ENCODE data around the gene FCHSD2. TPM values are rescaled to one million over a fixed set of nuclear protein-coding genes. Genes with fewer than 3 reads are reported as not detected.

Gene FCHSD2
- total and polyA plus RNA-seq, 2 of the 13 experiments (the other 11 are each of a cell fraction or from before 2014, with no cell fraction given): 20.5 to 24.8 TPM

- in situ Hi-C loops (cut with HindIII; ENCODE audit: extremely low pct_ligation_motif_present, low pct_unique_long_range_greater_than_20kb): no loop called here
- POLR2A ChIA-PET: no interaction called here
- Histone ChIP-seq H2AFZ (ENCODE audit: low read length) (no peak overlapping the region), H4K20me1 (ENCODE audit: insufficient read depth, low read length) (no peaks in the 10 kb centered on the region), H3K4me3 (replicated peaks in 1 of 3; ENCODE audit: insufficient read depth in 1 of 3, low read depth in 2 of 3, low read length in 3 of 3) (no peak overlapping the region), H3K27ac (ENCODE audit: extremely low read length, insufficient read depth, low read length) (no peak overlapping the region), H3K9me3 (ENCODE audit: low read length) (no peaks in the 10 kb centered on the region), H3K36me3 (replicated peaks in 1 of 2; ENCODE audit: control insufficient read depth in 1 of 2, insufficient read depth in 2 of 2, low read length in 2 of 2) (peaks cover 3 to 17% of the 10 kb centered on the region in 2 experiments; a peak in 4 of 5 replicates), H3K4me2 (ENCODE audit: low read depth, low read length) (no peak overlapping the region), H3K9ac (ENCODE audit: insufficient read depth, low read depth, low read length) (no peak overlapping the region), H3K27me3 (ENCODE audit: control insufficient read depth in 1 of 2, insufficient read depth in 2 of 2, low read length in 2 of 2) (no peaks in the 10 kb centered on the region), H3K4me1 (ENCODE audit: insufficient read depth, low read length) (0 out of 2 replicates have a peak, but pooled peaks cover 5% of the 10 kb centered on the region), H3K79me2 (ENCODE audit: insufficient read depth, low read length) (no peaks in the 10 kb centered on the region)
- TF ChIP-seq ZNF20 (CRISPR knock-in tag; IDR thresholded peaks at IDR 0.05) (no peak), NFE2L2 (IDR thresholded peaks at IDR 0.05; ENCODE audit: low read length) (no peak), RBM22 (optimal IDR thresholded peaks at IDR 0.05; ENCODE audit: low read length) (peak; percentile 51), ZNF232 (CRISPR knock-in tag; IDR thresholded peaks at IDR 0.05; ENCODE audit: borderline replicate concordance) (no peak), ZNF160 (CRISPR knock-in tag; IDR thresholded peaks at IDR 0.05) (no peak), ZSCAN20 (CRISPR knock-in tag; IDR thresholded peaks at IDR 0.05; ENCODE audit: borderline replicate concordance) (no peak)
- intact Hi-C loops (cut with micrococcal nuclease; ENCODE audit: unreplicated experiment): no loop called here
- BruUV-seq (replicated peaks): no TSS peak
- 98% methylated on average over 1 of the region's 1 CpG for WGBS (ENCODE audit: low lambda C conversion rate)
- FAIRE-seq (no peak), ATAC-seq (peak; percentile 43; the same call in 2 of the 3 replicates), DNase-seq (ENCODE audit: low spot score) (no peak)
- CTCF ChIA-PET (ENCODE audit: low intra/inter-chr PET ratio, low total read pairs): no interaction called here
Observed at GRCh38 chr11:72932132-72932570, 210.0 kb downstream of the FCHSD2 start.

GRCh38 chr11:72930008-72930407 lies 212.1 kb downstream of the FCHSD2 start:
- intact Hi-C loops (cut with micrococcal nuclease; ENCODE audit: unreplicated experiment): no loop called here
- H3K27ac ChIP-seq (ENCODE audit: extremely low read length, insufficient read depth, low read length): no peak overlapping the region
- FAIRE-seq (no peak), DNase-seq (ENCODE audit: low spot score) (no peak), ATAC-seq (no peak)
- no TSS peak for BruUV-seq (replicated peaks)
- in situ Hi-C loops (cut with HindIII; ENCODE audit: extremely low pct_ligation_motif_present, low pct_unique_long_range_greater_than_20kb): no loop called here
- H2AFZ ChIP-seq (ENCODE audit: low read length): no peak overlapping the region
- no peak for TF ChIP-seq IKZF4 (CRISPR knock-in tag; IDR thresholded peaks at IDR 0.05; ENCODE audit: borderline replicate concordance, low read depth, not compliant biosample characterization)
- no peak for TF ChIP-seq WIZ (CRISPR knock-in tag; IDR thresholded peaks at IDR 0.05)
- TF ChIP-seq ZNF17 (CRISPR knock-in tag; IDR thresholded peaks at IDR 0.05): no peak
- no peak for TF ChIP-seq ZNF12 (CRISPR knock-in tag; IDR thresholded peaks at IDR 0.05)
- TF ChIP-seq ARNT (IDR thresholded peaks at IDR 0.05): no peak
- TF ChIP-seq CENPBD1 (CRISPR knock-in tag; IDR thresholded peaks at IDR 0.05; ENCODE audit: borderline replicate concordance, low read depth): no peak
- TF ChIP-seq FOXO1 (CRISPR knock-in tag; IDR thresholded peaks at IDR 0.05): no peak
- no peak for TF ChIP-seq SRSF4 (IDR thresholded peaks at IDR 0.05; ENCODE audit: low read depth, low read length, poor library complexity, severe bottlenecking)
- no peak for TF ChIP-seq ZBTB7B (CRISPR knock-in tag; IDR thresholded peaks at IDR 0.05)
- TF ChIP-seq ZNF746 (CRISPR knock-in tag; IDR thresholded peaks at IDR 0.05): no peak
- TF ChIP-seq PPARG (CRISPR knock-in tag; conservative IDR thresholded peaks at IDR 0.05): no peak
- TF ChIP-seq ERF (CRISPR knock-in tag; IDR thresholded peaks at IDR 0.05): no peak
- H3K4me2 ChIP-seq (ENCODE audit: low read depth, low read length): no peak overlapping the region
- no peaks in the 10 kb centered on the region for H4K20me1 ChIP-seq (ENCODE audit: insufficient read depth, low read length)
- H3K27me3 ChIP-seq (ENCODE audit: control insufficient read depth in 1 of 2, insufficient read depth in 2 of 2, low read length in 2 of 2): no peaks in the 10 kb centered on the region
- H3K4me3 ChIP-seq (replicated peaks in 1 of 3; ENCODE audit: insufficient read depth in 1 of 3, low read depth in 2 of 3, low read length in 3 of 3): no peak overlapping the region
- WGBS (ENCODE audit: low lambda C conversion rate): 86% methylated on average over 2 of the region's 2 CpGs
- no peak overlapping the region for H3K9ac ChIP-seq (ENCODE audit: insufficient read depth, low read depth, low read length)
- 0 out of 2 replicates have a peak, but pooled peaks cover 5% of the 10 kb centered on the region for H3K4me1 ChIP-seq (ENCODE audit: insufficient read depth, low read length)
- no peaks in the 10 kb centered on the region for H3K79me2 ChIP-seq (ENCODE audit: insufficient read depth, low read length)
- H3K36me3 ChIP-seq (replicated peaks in 1 of 2; ENCODE audit: control insufficient read depth in 1 of 2, insufficient read depth in 2 of 2, low read length in 2 of 2): peaks cover 6 to 17% of the 10 kb centered on the region in 2 experiments
- ChIA-PET POLR2A (no interaction called here), CTCF (ENCODE audit: low intra/inter-chr PET ratio, low total read pairs) (no interaction called here)
- H3K9me3 ChIP-seq (ENCODE audit: low read length): no peaks in the 10 kb centered on the region
